Loucy (cell line): Measurements from ENCODE around the gene INO80B.

Experiments
- H2AFZ ChIP-seq: fragments of 200-600 bp; sonication (generic); 2 replicates; pipeline ENCODE4 v1.6.0; 2016; ENCODE audit warnings: antibody characterized with exemption, mild to moderate bottlenecking, low read length, moderate library complexity
- H3F3A ChIP-seq: fragments of 200-600 bp; 2 replicates; pipeline ENCODE4 v1.6.0; 2016; ENCODE audit warnings: antibody characterized with exemption, low read depth, mild to moderate bottlenecking
- H3K27me3 ChIP-seq: fragments of 200-600 bp; sonication (generic); 2 replicates; pipeline ENCODE4 v1.6.1; 2014; ENCODE audit warnings: low read length, mild to moderate bottlenecking; ENCODE audit not compliant: insufficient read depth, poor library complexity, severe bottlenecking
- H3K36me3 ChIP-seq: fragments of 200-600 bp; sonication (generic); 2 replicates; pipeline ENCODE4 v1.6.1; 2016; ENCODE audit warnings: low read length; ENCODE audit not compliant: insufficient read depth
- H3K4me1 ChIP-seq: fragments of 200-600 bp; sonication (generic); 2 replicates; pipeline ENCODE4 v1.5.1; 2014; ENCODE audit warnings: low read length, mild to moderate bottlenecking; ENCODE audit not compliant: insufficient read depth, poor library complexity, severe bottlenecking
- H3K4me2 ChIP-seq: fragments of 200-600 bp; sonication (generic); 2 replicates; pipeline ENCODE4 v1.6.0; 2014; ENCODE audit warnings: antibody characterized with exemption, low read length, low read depth, mild to moderate bottlenecking; ENCODE audit not compliant: poor library complexity, severe bottlenecking
- H3K4me3 ChIP-seq: fragments of 200-600 bp; sonication (generic); 2 replicates; pipeline ENCODE4 v1.5.1; 2014; ENCODE audit warnings: low read length, mild to moderate bottlenecking, mixed read lengths; ENCODE audit not compliant: poor library complexity, severe bottlenecking
- H3K79me2 ChIP-seq: fragments of 200-600 bp; sonication (generic); 2 replicates; pipeline ENCODE4 v1.6.1; 2014; ENCODE audit warnings: low read length; ENCODE audit not compliant: insufficient read depth
- H3K9ac ChIP-seq: fragments of 200-600 bp; sonication (generic); 2 replicates; pipeline ENCODE4 v1.6.0; 2014; ENCODE audit warnings: mild to moderate bottlenecking, low read depth, low read length, moderate library complexity; ENCODE audit not compliant: poor library complexity, severe bottlenecking
- H3K9me2 ChIP-seq: fragments of 200-600 bp; sonication (generic); replicated peaks from 2 replicates; pipeline ENCODE4 v1.6.1; 2016; ENCODE audit warnings: low read depth, low read length, mixed read lengths
- H3K9me3 ChIP-seq: fragments of 200-600 bp; sonication (generic); 2 replicates; pipeline ENCODE4 v1.6.1; 2014; ENCODE audit warnings: mild to moderate bottlenecking, antibody characterized with exemption, low read length, low read depth; ENCODE audit not compliant: insufficient read depth
- H4K20me1 ChIP-seq: fragments of 200-600 bp; sonication (generic); 2 replicates; pipeline ENCODE4 v1.6.0; 2014; ENCODE audit warnings: antibody characterized with exemption, low read length, mild to moderate bottlenecking; ENCODE audit not compliant: insufficient read depth, poor library complexity, severe bottlenecking
- EZH2phosphoT487 ChIP-seq: fragments of 200-600 bp; IDR thresholded peaks from 2 replicates; pipeline ENCODE4 v1.6.1; 2018; ENCODE audit warnings: antibody characterized with exemption, mild to moderate bottlenecking, moderate library complexity, borderline replicate concordance
- TF ChIP-seq, protein P1 (sequence below): fragments of 200-600 bp; sonication (generic); conservative IDR thresholded peaks from 2 replicates; pipeline ENCODE4 v1.5.1; 2014; ENCODE audit warnings: mild to moderate bottlenecking, antibody characterized with exemption, low read length

Gene INO80B

DNA sequence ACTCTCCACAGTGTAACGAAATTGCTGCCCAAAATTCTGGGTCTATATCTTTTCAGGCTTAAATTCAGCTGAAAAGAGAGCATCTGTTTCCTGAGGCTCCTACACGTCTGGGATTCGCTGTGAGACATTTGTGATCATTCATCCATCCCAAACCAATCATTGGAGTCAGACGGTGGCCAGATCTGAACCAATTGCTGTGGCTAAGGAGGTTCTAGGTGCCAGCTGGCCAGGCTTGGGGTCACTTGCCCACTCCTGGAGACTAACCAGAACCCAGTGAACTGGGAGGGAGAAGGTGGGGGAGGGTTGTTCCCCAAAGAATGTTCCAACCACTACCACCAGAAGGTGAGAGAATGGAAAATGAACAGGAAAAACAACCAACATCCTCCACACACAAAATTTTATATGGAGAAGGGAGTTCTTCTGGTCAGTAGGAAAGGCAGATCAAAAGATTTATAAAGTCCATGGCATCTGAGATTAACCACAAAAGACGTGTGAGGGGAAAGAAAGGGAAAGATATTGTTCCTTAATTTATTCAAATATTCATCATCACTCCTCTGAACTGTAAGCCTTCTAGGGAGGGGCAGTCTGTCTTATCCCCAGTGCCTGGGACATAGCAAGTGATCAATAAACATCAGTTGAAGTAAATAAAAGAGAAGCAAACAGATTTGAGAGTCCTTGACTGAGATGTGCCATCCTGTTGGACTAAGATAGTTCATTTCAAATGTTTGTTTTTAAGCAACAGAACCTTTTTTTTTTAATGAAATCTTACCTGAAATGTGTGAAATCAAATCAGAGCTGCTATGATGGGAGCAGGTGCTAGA is 10.2 kb upstream of the INO80B start:
- no peak overlapping the region for H3K9ac ChIP-seq
- no peaks in the 10 kb centered on the region for H3K36me3 ChIP-seq
- no peaks in the 10 kb centered on the region for H3K9me3 ChIP-seq
- peaks cover 10% of the 10 kb centered on the region for H3K4me1 ChIP-seq
- no peak for TF ChIP-seq EZH2phosphoT487
- TF ChIP-seq, protein P1, sequence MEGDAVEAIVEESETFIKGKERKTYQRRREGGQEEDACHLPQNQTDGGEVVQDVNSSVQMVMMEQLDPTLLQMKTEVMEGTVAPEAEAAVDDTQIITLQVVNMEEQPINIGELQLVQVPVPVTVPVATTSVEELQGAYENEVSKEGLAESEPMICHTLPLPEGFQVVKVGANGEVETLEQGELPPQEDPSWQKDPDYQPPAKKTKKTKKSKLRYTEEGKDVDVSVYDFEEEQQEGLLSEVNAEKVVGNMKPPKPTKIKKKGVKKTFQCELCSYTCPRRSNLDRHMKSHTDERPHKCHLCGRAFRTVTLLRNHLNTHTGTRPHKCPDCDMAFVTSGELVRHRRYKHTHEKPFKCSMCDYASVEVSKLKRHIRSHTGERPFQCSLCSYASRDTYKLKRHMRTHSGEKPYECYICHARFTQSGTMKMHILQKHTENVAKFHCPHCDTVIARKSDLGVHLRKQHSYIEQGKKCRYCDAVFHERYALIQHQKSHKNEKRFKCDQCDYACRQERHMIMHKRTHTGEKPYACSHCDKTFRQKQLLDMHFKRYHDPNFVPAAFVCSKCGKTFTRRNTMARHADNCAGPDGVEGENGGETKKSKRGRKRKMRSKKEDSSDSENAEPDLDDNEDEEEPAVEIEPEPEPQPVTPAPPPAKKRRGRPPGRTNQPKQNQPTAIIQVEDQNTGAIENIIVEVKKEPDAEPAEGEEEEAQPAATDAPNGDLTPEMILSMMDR, result no peak
- no peaks in the 10 kb centered on the region for H3K27me3 ChIP-seq
- H3K79me2 ChIP-seq, result peaks cover 4% of the 10 kb centered on the region; the same call in 1 of the 2 replicates
- H3F3A ChIP-seq, result no peaks in the 10 kb centered on the region
- H4K20me1 ChIP-seq, result no peaks in the 10 kb centered on the region
- no peaks in the 10 kb centered on the region for H3K9me2 ChIP-seq
- H3K4me2 ChIP-seq, result no peak overlapping the region
- H3K4me3 ChIP-seq, result no peak overlapping the region
- H2AFZ ChIP-seq, result no peak overlapping the region

DNA sequence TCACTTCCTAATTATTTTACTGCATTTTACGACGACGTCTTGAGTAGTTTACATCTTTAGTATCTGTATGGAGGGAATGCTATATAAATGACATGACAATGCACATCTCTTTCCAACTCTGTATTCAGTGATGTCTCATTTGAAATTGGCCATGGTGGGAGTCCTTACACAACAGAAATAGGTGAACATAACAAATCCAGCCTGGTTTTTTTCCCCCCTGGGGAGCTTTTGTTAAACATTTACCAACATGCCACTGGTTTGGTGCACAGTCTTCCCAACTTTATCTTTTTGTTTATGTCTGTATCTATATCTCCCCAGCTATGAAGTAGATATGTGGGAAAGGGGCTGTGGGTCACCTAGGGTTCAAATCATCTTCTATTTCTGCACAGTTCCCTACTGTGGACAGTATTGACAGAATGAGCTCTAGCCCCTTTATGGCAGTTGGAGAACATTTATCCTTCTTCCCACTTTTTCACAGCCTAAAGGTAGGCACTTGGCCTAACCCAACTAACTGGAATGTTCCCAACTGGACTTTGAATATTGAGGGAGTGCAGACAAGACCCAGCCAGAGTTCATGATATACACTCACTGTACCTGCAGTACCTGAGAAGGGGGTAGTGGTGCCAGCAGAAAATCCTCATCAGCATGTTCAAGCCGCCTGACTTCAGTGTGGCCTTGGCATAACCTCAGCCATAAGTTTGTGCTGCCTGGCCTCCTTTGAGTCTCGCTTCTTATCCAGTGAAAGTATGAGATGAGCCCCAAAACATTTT is 7.5 kb upstream of the INO80B start:
- Histone ChIP-seq H3F3A (no peaks in the 10 kb centered on the region), H3K27me3 (no peaks in the 10 kb centered on the region), H3K9me2 (no peaks in the 10 kb centered on the region), H3K4me3 (no peak overlapping the region), H3K9ac (no peak overlapping the region), H3K4me1 (peaks cover 4% of the 10 kb centered on the region), H3K9me3 (no peaks in the 10 kb centered on the region), H3K79me2 (no peaks in the 10 kb centered on the region), H3K4me2 (no peak overlapping the region), H3K36me3 (no peaks in the 10 kb centered on the region), H4K20me1 (no peaks in the 10 kb centered on the region), H2AFZ (no peak overlapping the region)
- TF ChIP-seq, protein P1, result no peak
- TF ChIP-seq EZH2phosphoT487, result no peak

DNA sequence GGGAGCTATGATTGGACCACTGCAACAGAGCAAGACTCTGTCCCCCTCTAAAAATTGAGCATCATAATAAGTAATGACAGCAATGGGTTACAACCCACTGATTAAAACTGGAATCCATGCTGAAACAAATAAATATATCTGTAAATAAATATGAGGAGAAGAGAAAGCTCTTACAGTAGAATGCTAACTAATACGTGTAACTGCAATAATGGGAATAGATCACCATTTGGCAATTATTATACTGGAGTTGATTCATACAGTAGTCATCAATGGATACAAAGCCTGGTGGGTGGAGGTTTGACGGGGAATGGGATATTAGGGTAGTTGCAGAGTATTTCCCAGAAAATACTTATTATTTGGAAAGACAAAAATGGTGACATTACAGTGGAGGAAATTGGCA is 6.1 kb upstream of the INO80B start:
- Histone ChIP-seq H2AFZ (no peak overlapping the region), H3K4me2 (no peak overlapping the region), H4K20me1 (no peaks in the 10 kb centered on the region), H3K79me2 (no peaks in the 10 kb centered on the region), H3F3A (no peaks in the 10 kb centered on the region), H3K27me3 (no peaks in the 10 kb centered on the region), H3K9me3 (no peaks in the 10 kb centered on the region), H3K36me3 (no peaks in the 10 kb centered on the region), H3K9me2 (no peaks in the 10 kb centered on the region), H3K9ac (no peak overlapping the region), H3K4me1 (peaks cover 11% of the 10 kb centered on the region), H3K4me3 (no peak overlapping the region)
- no peak for TF ChIP-seq EZH2phosphoT487
- TF ChIP-seq, protein P1, result no peak
